T-helper 22 cell (primary cell): Measurements from ENCODE around the gene CCL2.

ENCODE experiments used
- DNase-seq: peaks from one replicate; pipeline ENCODE4 v3.0.0-alpha.2; 2020; ENCODE audit warnings: low read depth

Gene CCL2

GRCh38 chr17:34241062-34241461 is 14.0 kb upstream of the CCL2 start:
- DNase-seq: no peak

- DNase-seq: no peak
Measured at GRCh38 chr17:34242587-34243363, 12.3 kb upstream of the CCL2 start.

DNA sequence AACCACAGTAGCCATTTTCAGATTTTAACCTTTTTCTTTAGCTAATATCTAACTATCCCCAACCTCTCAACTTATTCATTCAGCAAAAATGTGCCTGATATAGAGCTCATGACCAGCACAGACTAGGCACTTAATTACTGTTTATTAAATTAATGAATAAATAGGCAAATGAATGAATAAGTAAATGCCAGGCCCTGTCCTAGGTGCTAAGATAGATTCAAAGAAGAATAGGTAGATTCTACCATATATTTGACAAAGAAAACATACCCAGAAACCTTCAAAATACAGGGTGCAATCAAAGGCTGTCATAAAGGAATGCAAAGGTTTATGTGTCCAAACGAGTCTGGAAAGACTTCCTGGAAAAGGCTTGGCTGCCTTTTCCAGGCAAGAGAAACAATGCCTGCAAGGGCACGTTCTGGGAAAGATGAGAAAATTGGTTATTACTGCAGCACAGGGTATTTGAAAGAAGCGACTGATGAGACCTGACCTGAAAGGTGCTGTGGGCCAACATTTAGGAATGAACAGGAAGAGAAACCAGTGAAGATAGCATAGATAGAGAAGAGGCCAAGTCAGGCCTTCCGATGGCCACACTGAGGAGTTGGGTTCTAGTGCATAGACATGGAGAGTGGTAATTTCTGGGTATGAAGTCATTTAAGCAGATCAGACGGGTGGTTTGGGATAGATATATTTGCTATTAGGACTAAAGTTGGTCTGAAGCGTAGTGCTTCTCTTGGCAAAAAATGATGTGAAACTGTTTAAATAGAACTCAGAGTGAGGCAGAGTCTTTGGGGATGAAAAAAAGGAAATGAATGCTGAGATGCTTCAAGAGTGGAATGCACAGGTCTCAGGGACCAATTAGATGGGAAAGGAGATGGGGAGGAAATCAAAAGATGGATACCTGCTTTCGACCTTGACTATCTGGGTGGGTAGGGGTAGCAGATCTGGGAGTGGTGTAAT is 11.4 kb upstream of the CCL2 start:
- DNase-seq: no peak

DNA sequence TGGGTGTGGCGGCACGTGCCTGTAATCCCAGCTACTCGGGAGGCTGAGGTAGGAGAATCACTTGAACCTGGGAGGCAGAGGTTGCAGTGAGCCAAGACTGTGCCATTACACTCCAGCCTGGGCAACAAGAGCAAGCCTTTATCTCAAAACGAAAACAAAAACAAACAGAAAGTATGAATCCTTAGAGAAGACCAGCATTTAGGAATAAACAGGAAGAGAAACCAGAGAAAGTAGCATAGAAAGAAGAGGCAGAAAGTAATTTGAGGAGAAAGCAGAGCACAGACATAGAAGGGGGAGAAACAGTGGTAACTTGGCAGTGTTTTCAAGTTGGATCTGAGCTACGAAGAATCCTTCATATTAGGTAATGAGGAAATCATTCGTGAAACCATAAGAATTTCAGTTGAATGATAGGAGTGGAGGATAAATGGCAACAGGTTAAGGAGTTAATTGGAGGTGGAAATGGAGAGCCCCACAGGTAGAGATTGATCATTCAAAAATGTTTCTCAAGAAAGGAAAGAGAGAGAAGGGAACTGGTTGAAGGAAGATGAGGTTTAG is 9.7 kb upstream of the CCL2 start:
- no peak for DNase-seq

DNA sequence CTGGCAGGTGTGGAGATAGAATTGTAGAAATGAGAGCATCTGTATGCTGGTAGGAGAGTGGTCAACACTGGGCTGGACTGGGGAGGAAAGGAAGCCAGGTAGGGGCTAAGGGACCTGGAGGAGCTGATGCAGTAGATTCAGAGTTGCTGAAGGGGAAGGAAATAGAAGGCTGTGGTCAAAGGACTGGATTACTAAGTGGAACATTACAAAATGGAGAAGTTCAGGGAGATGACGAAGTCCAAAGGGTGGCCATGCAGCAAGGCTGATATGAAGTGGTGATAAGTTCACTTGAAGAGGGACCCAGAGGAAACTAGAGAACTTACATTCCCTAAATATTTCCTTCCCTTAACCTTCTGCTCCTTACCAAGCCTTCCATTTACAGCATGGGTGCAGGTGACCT is 8.6 kb upstream of the CCL2 start:
- DNase-seq: no peak

DNA sequence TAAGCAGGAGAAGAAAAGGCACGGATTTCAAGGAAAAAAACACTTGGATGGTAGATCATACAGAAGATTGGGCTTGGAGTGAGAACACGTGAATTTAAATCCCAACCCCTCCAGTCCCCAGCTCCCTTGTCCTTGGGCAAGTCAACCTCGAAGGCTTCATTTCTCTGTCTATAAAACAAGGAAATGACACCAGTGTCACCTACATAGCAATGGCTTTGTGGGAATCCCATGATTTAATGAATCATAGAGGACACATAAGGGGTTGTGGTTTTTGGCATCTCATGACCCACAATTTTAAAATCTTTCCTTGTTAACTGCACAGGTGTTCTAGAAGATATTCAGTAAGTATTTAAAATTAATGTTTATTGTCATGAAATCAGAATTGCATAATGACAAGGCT is 8.2 kb upstream of the CCL2 start:
- DNase-seq: no peak

- no peak for DNase-seq
Measured at GRCh38 chr17:34248511-34249024, 6.5 kb upstream of the CCL2 start.

- DNase-seq: no peak
Measured at GRCh38 chr17:34249061-34249460, 6.0 kb upstream of the CCL2 start.

DNA sequence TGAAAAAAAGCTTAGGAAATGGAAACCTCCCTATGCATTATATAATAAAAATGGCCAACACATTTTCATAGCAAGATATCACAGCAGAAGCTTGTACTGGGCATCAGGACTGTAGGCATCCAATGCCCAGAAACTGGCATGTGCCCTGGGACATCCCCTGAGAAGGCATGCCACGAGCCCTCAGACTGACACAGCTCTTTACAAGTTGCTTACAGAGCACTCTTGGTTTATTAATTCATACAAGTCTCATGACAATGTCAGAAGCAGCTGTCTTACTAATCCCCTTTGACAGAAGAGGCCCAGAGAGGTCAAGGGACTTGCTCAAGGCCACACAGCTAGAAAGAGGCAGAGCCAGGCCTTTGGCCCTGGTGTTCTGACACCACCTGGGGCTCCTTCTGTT is 5.6 kb upstream of the CCL2 start:
- DNase-seq: no peak

GRCh38 chr17:34251186-34251585 is 3.9 kb upstream of the CCL2 start:
- no peak for DNase-seq

GRCh38 chr17:34252095-34252443 is 3.0 kb upstream of the CCL2 start:
- no peak for DNase-seq

- DNase-seq: no peak
Measured at GRCh38 chr17:34252444-34253138, 2.5 kb upstream of the CCL2 start.

- DNase-seq: no peak
Measured at GRCh38 chr17:34253139-34253525, 2.0 kb upstream of the CCL2 start.

DNA sequence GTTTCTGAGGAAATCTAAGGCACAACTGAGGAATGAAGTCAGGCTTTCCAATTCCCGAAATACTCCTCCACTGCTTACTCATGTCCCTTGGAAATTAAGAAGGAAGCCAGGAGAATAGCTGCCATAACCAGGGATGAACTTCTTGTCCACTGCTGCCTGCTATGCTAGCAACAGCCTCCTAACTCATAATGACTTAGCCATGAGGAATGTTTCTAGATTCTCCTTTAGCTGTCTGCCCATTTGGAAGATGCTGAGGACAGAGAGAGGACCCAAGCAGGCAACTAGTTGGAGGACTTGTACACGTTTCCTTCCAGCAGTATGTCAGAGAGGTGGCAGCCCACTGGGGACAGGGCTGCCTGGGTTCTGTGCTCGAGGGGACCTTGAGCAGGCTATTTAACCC is 939 bp upstream of the CCL2 start:
- DNase-seq: no peak

DNA sequence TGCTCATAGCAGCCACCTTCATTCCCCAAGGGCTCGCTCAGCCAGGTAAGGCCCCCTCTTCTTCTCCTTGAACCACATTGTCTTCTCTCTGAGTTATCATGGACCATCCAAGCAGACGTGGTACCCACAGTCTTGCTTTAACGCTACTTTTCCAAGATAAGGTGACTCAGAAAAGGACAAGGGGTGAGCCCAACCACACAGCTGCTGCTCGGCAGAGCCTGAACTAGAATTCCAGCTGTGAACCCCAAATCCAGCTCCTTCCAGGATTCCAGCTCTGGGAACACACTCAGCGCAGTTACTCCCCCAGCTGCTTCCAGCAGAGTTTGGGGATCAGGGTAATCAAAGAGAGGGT is 272 bp downstream of the CCL2 start:
- DNase-seq: no peak

- DNase-seq: no peak
Measured at GRCh38 chr17:34255841-34256240, 756 bp downstream of the CCL2 start.

- DNase-seq: no peak
Measured at GRCh38 chr17:34257299-34257985, 2.4 kb downstream of the CCL2 start.

DNA sequence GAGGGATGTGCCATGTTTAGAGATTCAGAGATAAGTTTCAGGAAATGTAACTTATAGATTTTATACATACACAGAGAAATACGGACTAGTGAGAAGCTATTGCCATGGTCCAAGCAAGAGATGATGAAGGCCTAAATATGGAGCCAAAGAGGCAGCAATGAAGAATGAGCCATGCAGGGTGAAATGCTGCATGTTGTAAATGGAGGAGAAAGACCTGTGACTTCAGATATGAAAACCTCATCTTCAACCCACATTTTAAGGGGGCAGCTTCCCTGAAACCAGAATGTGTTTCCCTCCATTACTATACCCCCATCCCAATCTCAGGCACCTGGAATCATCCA is 2.9 kb downstream of the CCL2 start:
- no peak for DNase-seq

GRCh38 chr17:34259146-34259545 is 4.1 kb downstream of the CCL2 start:
- DNase-seq: no peak

DNA sequence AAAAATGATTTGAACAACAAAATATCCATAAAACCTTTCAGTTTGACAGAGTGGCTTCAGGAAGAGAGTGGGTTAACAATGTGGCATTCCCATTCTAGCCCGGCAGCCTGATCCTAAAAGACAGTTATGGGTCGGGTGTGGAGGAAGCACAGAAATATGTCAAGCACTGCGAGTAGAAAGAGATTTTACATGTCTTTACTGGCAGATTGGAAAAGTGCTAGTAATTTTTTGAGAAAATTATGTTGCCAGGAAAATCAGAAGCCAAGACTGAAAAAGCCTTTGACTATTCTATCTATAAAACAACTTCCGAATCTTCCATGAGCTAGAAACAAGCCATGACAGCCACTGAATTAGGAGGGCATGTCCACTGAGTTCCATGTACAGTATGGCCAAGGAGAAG is 5.8 kb downstream of the CCL2 start:
- DNase-seq: no peak

DNA sequence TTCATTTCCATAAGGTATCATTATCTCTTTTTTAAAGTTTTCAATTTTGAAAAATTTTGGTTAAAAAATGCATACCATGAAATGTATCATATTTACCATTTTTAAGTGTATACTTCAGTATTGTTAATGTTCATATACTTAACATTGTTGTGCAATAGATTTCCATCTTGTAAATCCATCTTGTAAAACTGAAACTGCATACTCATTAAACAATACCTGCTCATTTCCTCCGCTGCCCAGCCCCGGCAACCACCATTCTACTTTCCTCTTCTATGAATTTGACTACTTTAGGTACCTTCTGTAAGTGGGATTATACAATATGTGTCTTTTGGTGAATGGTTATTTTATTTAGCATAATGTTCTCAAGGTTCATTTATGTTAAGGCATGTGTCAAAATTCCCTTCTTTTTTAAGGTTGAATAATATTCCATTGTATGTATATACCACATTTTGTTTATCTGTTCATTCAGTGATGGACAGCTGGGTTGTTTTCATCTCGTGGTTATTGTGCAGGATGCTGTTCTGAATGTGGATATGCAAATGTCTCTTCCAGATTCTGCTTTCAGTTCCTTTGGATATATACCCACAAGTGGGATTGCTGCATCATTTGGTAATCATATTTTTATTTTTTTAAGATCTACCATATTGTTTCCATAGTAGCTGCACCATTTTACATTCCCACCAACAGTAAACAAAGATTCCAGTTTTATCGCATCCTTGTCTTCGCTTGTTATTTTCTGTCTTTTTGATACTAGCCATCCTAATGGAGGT is 6.7 kb downstream of the CCL2 start:
- no peak for DNase-seq
